ENCODE results near the gene TMEM107. TPM values are rescaled to one million over a fixed set of nuclear protein-coding genes. Genes with fewer than 3 reads are reported as not detected.

TMEM107 gene
- total RNA-seq, 1 donor from 2014 or later, result 12.8 TPM

- H3K27ac Mint-ChIP-seq (ENCODE audit: unreplicated experiment), result peak overlapping the region; percentile 49
- H3K36me3 Mint-ChIP-seq (ENCODE audit: unreplicated experiment), result no peaks in the 10 kb centered on the region
- no peak for TF ChIP-seq CTCF (IDR thresholded peaks at IDR 0.05; ENCODE audit: partially characterized antibody, unreplicated experiment)
- H3K27me3 Mint-ChIP-seq (ENCODE audit: unreplicated experiment), result peaks cover 41% of the 10 kb centered on the region
- peaks cover 28% of the 10 kb centered on the region for H3K9me3 Mint-ChIP-seq (ENCODE audit: unreplicated experiment)
- H3K4me3 Mint-ChIP-seq (ENCODE audit: unreplicated experiment), result peak overlapping the region; percentile 95
- DNase-seq, result peak; percentile 65
- H3K4me1 Mint-ChIP-seq (ENCODE audit: low read depth, unreplicated experiment), result peaks cover 17% of the 10 kb centered on the region
Observed at GRCh38 chr17:8126491-8127066, 49.6 kb downstream of the TMEM107 start.

GRCh38 chr17:8125947-8126490 is 50.2 kb downstream of the TMEM107 start:
- peaks cover 42% of the 10 kb centered on the region for H3K27me3 Mint-ChIP-seq (ENCODE audit: unreplicated experiment)
- H3K9me3 Mint-ChIP-seq (ENCODE audit: unreplicated experiment), result peaks cover 30% of the 10 kb centered on the region
- peak; percentile 59 for DNase-seq
- H3K4me3 Mint-ChIP-seq (ENCODE audit: unreplicated experiment), result peak overlapping the region; percentile 95
- no peak for TF ChIP-seq CTCF (IDR thresholded peaks at IDR 0.05; ENCODE audit: partially characterized antibody, unreplicated experiment)
- H3K27ac Mint-ChIP-seq (ENCODE audit: unreplicated experiment), result peak overlapping the region; percentile 87
- H3K36me3 Mint-ChIP-seq (ENCODE audit: unreplicated experiment), result no peaks in the 10 kb centered on the region
- H3K4me1 Mint-ChIP-seq (ENCODE audit: low read depth, unreplicated experiment), result peaks cover 18% of the 10 kb centered on the region

DNA sequence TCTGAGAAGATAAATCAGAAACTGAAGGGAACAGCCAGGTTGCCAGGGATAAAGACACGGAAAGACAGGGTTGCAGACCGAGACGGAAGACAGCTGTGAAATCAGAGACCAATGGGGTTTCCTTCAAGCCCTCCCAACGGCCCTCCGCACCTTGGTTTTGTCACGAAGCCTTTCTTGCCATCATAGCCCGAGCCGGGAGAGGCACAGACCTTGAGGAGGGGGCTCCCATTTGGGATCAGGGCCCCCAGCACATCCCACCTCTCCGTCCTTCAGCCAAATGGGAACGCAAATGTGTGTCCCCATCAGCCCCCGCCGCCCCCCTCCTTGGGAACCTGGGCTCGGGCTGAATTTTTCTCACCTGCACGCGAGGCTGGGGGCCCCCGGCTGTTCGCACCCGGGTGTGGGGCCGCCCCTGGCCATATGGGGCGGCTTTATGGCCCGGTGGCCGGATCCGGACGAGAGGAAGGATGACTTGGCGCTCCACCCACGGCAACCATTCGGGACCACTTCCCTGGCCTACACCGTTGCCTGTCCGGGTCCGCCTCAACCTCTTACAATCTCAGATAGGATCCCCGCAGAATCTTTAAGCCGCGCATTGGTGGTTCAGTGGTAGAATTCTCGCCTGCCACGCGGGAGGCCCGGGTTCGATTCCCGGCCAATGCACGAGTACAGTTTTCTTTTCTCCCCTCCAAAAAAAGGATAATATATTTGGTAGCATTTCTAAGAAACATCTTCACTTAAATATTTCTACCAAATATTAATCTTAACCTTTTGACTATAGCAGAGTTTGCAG is 50.8 kb downstream of the TMEM107 start:
- Mint-ChIP-seq H3K9me3 (ENCODE audit: unreplicated experiment) (peaks cover 36% of the 10 kb centered on the region), H3K36me3 (ENCODE audit: unreplicated experiment) (no peaks in the 10 kb centered on the region), H3K27ac (ENCODE audit: unreplicated experiment) (peak overlapping the region; percentile 87), H3K4me3 (ENCODE audit: unreplicated experiment) (peak overlapping the region; percentile 95), H3K27me3 (ENCODE audit: unreplicated experiment) (peaks cover 49% of the 10 kb centered on the region), H3K4me1 (ENCODE audit: low read depth, unreplicated experiment) (peaks cover 23% of the 10 kb centered on the region)
- DNase-seq, result peak; percentile 83
- TF ChIP-seq CTCF (IDR thresholded peaks at IDR 0.05; ENCODE audit: partially characterized antibody, unreplicated experiment), result no peak

- no peak for TF ChIP-seq CTCF (IDR thresholded peaks at IDR 0.05; ENCODE audit: partially characterized antibody, unreplicated experiment)
Observed at GRCh38 chr17:8124350-8125153, 51.6 kb downstream of the TMEM107 start.

More at GRCh38 chr17:8124350-8125153, 51.6 kb downstream of the TMEM107 start:
- Mint-ChIP-seq H3K27ac (ENCODE audit: unreplicated experiment) (peak overlapping the region; percentile 82), H3K9me3 (ENCODE audit: unreplicated experiment) (peaks cover 44% of the 10 kb centered on the region), H3K27me3 (ENCODE audit: unreplicated experiment) (peaks cover 52% of the 10 kb centered on the region), H3K4me3 (ENCODE audit: unreplicated experiment) (peak overlapping the region; percentile 95), H3K36me3 (ENCODE audit: unreplicated experiment) (no peaks in the 10 kb centered on the region), H3K4me1 (ENCODE audit: low read depth, unreplicated experiment) (peaks cover 27% of the 10 kb centered on the region)
- DNase-seq, result no peak

Data from glutamatergic neuron (in vitro differentiated cells).